Measurements from ENCODE around the gene CD8B.

The CD8B gene

GRCh38 chr2:86785456-86785855 is 76.2 kb downstream of the CD8B start:
- Histone ChIP-seq H3K27ac (ENCODE audit: low read length) (no peak overlapping the region), H3K9ac (ENCODE audit: low read length in 2 of 2) (no peak overlapping the region), H3K4me1 (ENCODE audit: control insufficient read depth, insufficient read depth, low read length) (peaks cover 18% of the 10 kb centered on the region), H3K36me3 (ENCODE audit: control insufficient read depth in 2 of 2, insufficient read depth in 2 of 2, low read length in 2 of 2) (no peaks in the 10 kb centered on the region), H3K4me3 (ENCODE audit: low read length in 2 of 2) (no peak overlapping the region), H3K27me3 (ENCODE audit: control insufficient read depth in 1 of 2, insufficient read depth in 2 of 2, low read length in 2 of 2) (peaks cover 21% of the 10 kb centered on the region in 2 donors), H3K9me3 (ENCODE audit: control insufficient read depth in 2 of 2, low read length in 2 of 2) (no peaks in the 10 kb centered on the region)

- H3K4me3 ChIP-seq (ENCODE audit: low read length in 2 of 2), result no peak overlapping the region
- H3K27me3 ChIP-seq (ENCODE audit: control insufficient read depth in 1 of 2, insufficient read depth in 2 of 2, low read length in 2 of 2), result peaks cover 5 to 8% of the 10 kb centered on the region in 2 donors
- H3K36me3 ChIP-seq (ENCODE audit: control insufficient read depth in 2 of 2, insufficient read depth in 2 of 2, low read length in 2 of 2), result no peaks in the 10 kb centered on the region
- H3K27ac ChIP-seq (ENCODE audit: low read length), result no peak overlapping the region
- no peaks in the 10 kb centered on the region for H3K9me3 ChIP-seq (ENCODE audit: control insufficient read depth in 2 of 2, low read length in 2 of 2)
- H3K4me1 ChIP-seq (ENCODE audit: control insufficient read depth, insufficient read depth, low read length), result peaks cover 1% of the 10 kb centered on the region
- H3K9ac ChIP-seq (ENCODE audit: low read length in 2 of 2), result no peak overlapping the region
Observed at GRCh38 chr2:86783615-86784339, 77.9 kb downstream of the CD8B start.

GRCh38 chr2:86782748-86783147 is 78.9 kb downstream of the CD8B start:
- Histone ChIP-seq H3K4me1 (ENCODE audit: control insufficient read depth, insufficient read depth, low read length) (no peaks in the 10 kb centered on the region), H3K9ac (ENCODE audit: low read length in 2 of 2) (no peak overlapping the region), H3K36me3 (ENCODE audit: control insufficient read depth in 2 of 2, insufficient read depth in 2 of 2, low read length in 2 of 2) (no peaks in the 10 kb centered on the region), H3K27ac (ENCODE audit: low read length) (no peak overlapping the region), H3K9me3 (ENCODE audit: control insufficient read depth in 2 of 2, low read length in 2 of 2) (no peaks in the 10 kb centered on the region), H3K27me3 (ENCODE audit: control insufficient read depth in 1 of 2, insufficient read depth in 2 of 2, low read length in 2 of 2) (peaks cover 0 to 6% of the 10 kb centered on the region in 2 donors), H3K4me3 (ENCODE audit: low read length in 2 of 2) (no peak overlapping the region)

- no peaks in the 10 kb centered on the region for H3K4me1 ChIP-seq (ENCODE audit: control insufficient read depth, insufficient read depth, low read length)
- H3K9ac ChIP-seq (ENCODE audit: low read length in 2 of 2), result no peak overlapping the region
- H3K27ac ChIP-seq (ENCODE audit: low read length), result no peak overlapping the region
- H3K4me3 ChIP-seq (ENCODE audit: low read length in 2 of 2), result no peak overlapping the region
- no peaks in the 10 kb centered on the region for H3K9me3 ChIP-seq (ENCODE audit: control insufficient read depth in 2 of 2, low read length in 2 of 2)
- peaks cover 0 to 2% of the 10 kb centered on the region in 2 donors for H3K36me3 ChIP-seq (ENCODE audit: control insufficient read depth in 2 of 2, insufficient read depth in 2 of 2, low read length in 2 of 2)
- H3K27me3 ChIP-seq (ENCODE audit: control insufficient read depth in 1 of 2, insufficient read depth in 2 of 2, low read length in 2 of 2), result peaks cover 0 to 6% of the 10 kb centered on the region in 2 donors
Observed at GRCh38 chr2:86781363-86781762, 80.3 kb downstream of the CD8B start.

GRCh38 chr2:86779971-86780370 is 81.7 kb downstream of the CD8B start:
- peaks cover 0 to 6% of the 10 kb centered on the region in 2 donors for H3K27me3 ChIP-seq (ENCODE audit: control insufficient read depth in 1 of 2, insufficient read depth in 2 of 2, low read length in 2 of 2)
- no peaks in the 10 kb centered on the region for H3K9me3 ChIP-seq (ENCODE audit: control insufficient read depth in 2 of 2, low read length in 2 of 2)
- no peaks in the 10 kb centered on the region for H3K4me1 ChIP-seq (ENCODE audit: control insufficient read depth, insufficient read depth, low read length)
- H3K9ac ChIP-seq (ENCODE audit: low read length in 2 of 2), result no peak overlapping the region
- H3K4me3 ChIP-seq (ENCODE audit: low read length in 2 of 2), result no peak overlapping the region
- peaks cover 0 to 6% of the 10 kb centered on the region in 2 donors for H3K36me3 ChIP-seq (ENCODE audit: control insufficient read depth in 2 of 2, insufficient read depth in 2 of 2, low read length in 2 of 2)
- no peak overlapping the region for H3K27ac ChIP-seq (ENCODE audit: low read length)

GRCh38 chr2:86778957-86779356 is 82.7 kb downstream of the CD8B start:
- H3K4me1 ChIP-seq (ENCODE audit: control insufficient read depth, insufficient read depth, low read length), result no peaks in the 10 kb centered on the region
- H3K4me3 ChIP-seq (ENCODE audit: low read length in 2 of 2), result no peak overlapping the region
- H3K36me3 ChIP-seq (ENCODE audit: control insufficient read depth in 2 of 2, insufficient read depth in 2 of 2, low read length in 2 of 2), result peaks cover 6 to 12% of the 10 kb centered on the region in 2 donors
- H3K9me3 ChIP-seq (ENCODE audit: control insufficient read depth in 2 of 2, low read length in 2 of 2), result no peaks in the 10 kb centered on the region
- no peak overlapping the region for H3K27ac ChIP-seq (ENCODE audit: low read length)
- H3K27me3 ChIP-seq (ENCODE audit: control insufficient read depth in 1 of 2, insufficient read depth in 2 of 2, low read length in 2 of 2), result peaks cover 0 to 6% of the 10 kb centered on the region in 2 donors
- H3K9ac ChIP-seq (ENCODE audit: low read length in 2 of 2), result no peak overlapping the region

- Histone ChIP-seq H3K27ac (ENCODE audit: low read length) (no peak overlapping the region), H3K4me3 (ENCODE audit: low read length in 2 of 2) (no peak overlapping the region), H3K9ac (ENCODE audit: low read length in 2 of 2) (no peak overlapping the region), H3K4me1 (ENCODE audit: control insufficient read depth, insufficient read depth, low read length) (no peaks in the 10 kb centered on the region), H3K36me3 (ENCODE audit: control insufficient read depth in 2 of 2, insufficient read depth in 2 of 2, low read length in 2 of 2) (peaks cover 11 to 16% of the 10 kb centered on the region in 2 donors), H3K9me3 (ENCODE audit: control insufficient read depth in 2 of 2, low read length in 2 of 2) (no peaks in the 10 kb centered on the region), H3K27me3 (ENCODE audit: control insufficient read depth in 1 of 2, insufficient read depth in 2 of 2, low read length in 2 of 2) (peaks cover 0 to 3% of the 10 kb centered on the region in 2 donors)
Observed at GRCh38 chr2:86776532-86776931, 85.2 kb downstream of the CD8B start.

- no peak overlapping the region for H3K27ac ChIP-seq (ENCODE audit: low read length)
- H3K4me1 ChIP-seq (ENCODE audit: control insufficient read depth, insufficient read depth, low read length), result no peaks in the 10 kb centered on the region
- H3K4me3 ChIP-seq (ENCODE audit: low read length in 2 of 2), result no peak overlapping the region
- H3K9ac ChIP-seq (ENCODE audit: low read length in 2 of 2), result no peak overlapping the region
- H3K9me3 ChIP-seq (ENCODE audit: control insufficient read depth in 2 of 2, low read length in 2 of 2), result no peaks in the 10 kb centered on the region
- no peaks in the 10 kb centered on the region for H3K27me3 ChIP-seq (ENCODE audit: control insufficient read depth in 1 of 2, insufficient read depth in 2 of 2, low read length in 2 of 2)
- peaks cover 19 to 23% of the 10 kb centered on the region in 2 donors for H3K36me3 ChIP-seq (ENCODE audit: control insufficient read depth in 2 of 2, insufficient read depth in 2 of 2, low read length in 2 of 2)
Observed at GRCh38 chr2:86775338-86775737, 86.3 kb downstream of the CD8B start.

- Histone ChIP-seq H3K27ac (ENCODE audit: low read length) (no peak overlapping the region), H3K36me3 (ENCODE audit: control insufficient read depth in 2 of 2, insufficient read depth in 2 of 2, low read length in 2 of 2) (peaks cover 22 to 24% of the 10 kb centered on the region in 2 donors), H3K27me3 (ENCODE audit: control insufficient read depth in 1 of 2, insufficient read depth in 2 of 2, low read length in 2 of 2) (no peaks in the 10 kb centered on the region)
Observed at GRCh38 chr2:86774862-86775261, 86.8 kb downstream of the CD8B start.

GRCh38 chr2:86772611-86773010 is 89.1 kb downstream of the CD8B start:
- H3K27ac ChIP-seq (ENCODE audit: low read length), result no peak overlapping the region
- peaks cover 26 to 28% of the 10 kb centered on the region in 2 donors for H3K36me3 ChIP-seq (ENCODE audit: control insufficient read depth in 2 of 2, insufficient read depth in 2 of 2, low read length in 2 of 2)
- no peaks in the 10 kb centered on the region for H3K27me3 ChIP-seq (ENCODE audit: control insufficient read depth in 1 of 2, insufficient read depth in 2 of 2, low read length in 2 of 2)
- no peak overlapping the region for H3K9ac ChIP-seq (ENCODE audit: low read length in 2 of 2)
- no peaks in the 10 kb centered on the region for H3K9me3 ChIP-seq (ENCODE audit: control insufficient read depth in 2 of 2, low read length in 2 of 2)
- H3K4me1 ChIP-seq (ENCODE audit: control insufficient read depth, insufficient read depth, low read length), result no peaks in the 10 kb centered on the region
- H3K4me3 ChIP-seq (ENCODE audit: low read length in 2 of 2), result no peak overlapping the region

More at GRCh38 chr2:86774862-86775261, 86.8 kb downstream of the CD8B start:
- H3K4me1 ChIP-seq (ENCODE audit: control insufficient read depth, insufficient read depth, low read length), result no peaks in the 10 kb centered on the region
- no peak overlapping the region for H3K9ac ChIP-seq (ENCODE audit: low read length in 2 of 2)
- no peaks in the 10 kb centered on the region for H3K9me3 ChIP-seq (ENCODE audit: control insufficient read depth in 2 of 2, low read length in 2 of 2)
- H3K4me3 ChIP-seq (ENCODE audit: low read length in 2 of 2), result no peak overlapping the region

GRCh38 chr2:86770816-86771301 is 90.8 kb downstream of the CD8B start:
- Histone ChIP-seq H3K36me3 (ENCODE audit: control insufficient read depth in 2 of 2, insufficient read depth in 2 of 2, low read length in 2 of 2) (peaks cover 29 to 31% of the 10 kb centered on the region in 2 donors), H3K27ac (ENCODE audit: low read length) (no peak overlapping the region), H3K9ac (ENCODE audit: low read length in 2 of 2) (no peak overlapping the region), H3K9me3 (ENCODE audit: control insufficient read depth in 2 of 2, low read length in 2 of 2) (no peaks in the 10 kb centered on the region), H3K27me3 (ENCODE audit: control insufficient read depth in 1 of 2, insufficient read depth in 2 of 2, low read length in 2 of 2) (no peaks in the 10 kb centered on the region), H3K4me1 (ENCODE audit: control insufficient read depth, insufficient read depth, low read length) (no peaks in the 10 kb centered on the region), H3K4me3 (ENCODE audit: low read length in 2 of 2) (no peak overlapping the region)

All from stomach smooth muscle (tissue), 2 donors.